Gastrocnemius medialis (tissue), 4 donors: ENCODE results near the gene MUC15.

Experiments
- POLR2A ChIP-seq, 2 donors: fragments of 450-650 bp; IDR thresholded peaks; one replicate each; pipeline ENCODE4 v1.6.1; 2017; ENCODE audit warnings: antibody characterized with exemption in 2 of 2, mild to moderate bottlenecking in 2 of 2, moderate library complexity in 2 of 2
- TF ChIP-seq, protein P1 (sequence below), 5 experiments: fragments of 450-650 bp in 3 of 5; fragments of 200-600 bp in 2 of 5; sonication (generic) in 2 of 5; IDR thresholded peaks in 4 of 5; conservative IDR thresholded peaks in 1 of 5; 1 replicate in 4 of 5; 2 replicates in 1 of 5; pipeline ENCODE4 v1.5.1; 2016 to 2019; ENCODE audit warnings: antibody characterized with exemption in 5 of 5, mild to moderate bottlenecking in 3 of 5, moderate library complexity in 3 of 5

GRCh38 chr11:26621132-26621531 lies 49.1 kb upstream of the MUC15 start:
- TF ChIP-seq, protein P1, sequence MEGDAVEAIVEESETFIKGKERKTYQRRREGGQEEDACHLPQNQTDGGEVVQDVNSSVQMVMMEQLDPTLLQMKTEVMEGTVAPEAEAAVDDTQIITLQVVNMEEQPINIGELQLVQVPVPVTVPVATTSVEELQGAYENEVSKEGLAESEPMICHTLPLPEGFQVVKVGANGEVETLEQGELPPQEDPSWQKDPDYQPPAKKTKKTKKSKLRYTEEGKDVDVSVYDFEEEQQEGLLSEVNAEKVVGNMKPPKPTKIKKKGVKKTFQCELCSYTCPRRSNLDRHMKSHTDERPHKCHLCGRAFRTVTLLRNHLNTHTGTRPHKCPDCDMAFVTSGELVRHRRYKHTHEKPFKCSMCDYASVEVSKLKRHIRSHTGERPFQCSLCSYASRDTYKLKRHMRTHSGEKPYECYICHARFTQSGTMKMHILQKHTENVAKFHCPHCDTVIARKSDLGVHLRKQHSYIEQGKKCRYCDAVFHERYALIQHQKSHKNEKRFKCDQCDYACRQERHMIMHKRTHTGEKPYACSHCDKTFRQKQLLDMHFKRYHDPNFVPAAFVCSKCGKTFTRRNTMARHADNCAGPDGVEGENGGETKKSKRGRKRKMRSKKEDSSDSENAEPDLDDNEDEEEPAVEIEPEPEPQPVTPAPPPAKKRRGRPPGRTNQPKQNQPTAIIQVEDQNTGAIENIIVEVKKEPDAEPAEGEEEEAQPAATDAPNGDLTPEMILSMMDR (IDR thresholded peaks at IDR 0.05 in 4 of 5, conservative IDR thresholded peaks at IDR 0.05 in 1 of 5): no peak
- TF ChIP-seq POLR2A (IDR thresholded peaks at IDR 0.05): no peak
